ENCODE results near the gene MAN1C1. TPM values are rescaled to one million over a fixed set of nuclear protein-coding genes. Genes with fewer than 3 reads are reported as not detected.

The MAN1C1 gene
- total and polyA plus RNA-seq, 7 donors = 1.8 to 6.7 (median 2.0) TPM

DNA sequence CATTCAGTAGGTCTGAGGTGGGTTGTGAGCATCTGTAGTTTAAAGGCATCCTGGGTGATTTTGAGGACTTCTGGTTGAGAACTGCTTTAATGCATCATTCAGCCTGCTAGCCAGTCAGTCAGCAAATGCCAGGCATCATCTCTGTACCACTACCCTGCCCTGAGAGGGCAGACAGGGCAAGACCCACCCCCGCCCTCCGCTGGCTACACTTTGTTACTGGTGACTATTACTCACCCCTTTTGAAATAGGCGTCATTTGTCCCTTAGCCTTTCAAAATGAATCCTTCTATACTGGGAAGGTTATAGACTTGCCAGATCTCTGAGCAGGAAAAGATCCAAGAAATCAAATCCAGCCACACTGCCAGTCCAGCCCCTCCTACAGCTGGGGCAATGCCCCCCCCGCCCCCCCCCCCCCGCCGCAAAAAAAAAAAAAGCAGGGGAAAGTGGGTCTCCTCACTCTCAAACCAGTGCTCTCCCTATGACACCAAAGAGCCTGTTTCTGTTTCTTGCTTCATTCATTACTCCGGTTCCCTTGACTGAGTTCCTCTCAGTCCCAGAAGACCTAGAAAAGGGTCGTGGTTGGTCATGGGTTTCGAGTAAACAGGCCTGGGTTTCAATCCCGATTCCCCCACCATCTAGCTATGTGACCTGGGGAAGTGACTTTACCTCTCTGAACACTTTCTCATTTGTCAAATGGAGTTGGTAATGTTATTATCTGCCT, 187.8 kb downstream of the MAN1C1 start:
- intact Hi-C loops (cut with DNase I) = loop anchor here in 1 of 2 donors (10.0 kb wide), 2 partner anchors 380 to 560 kb away; partner anchors contain the start of genes RHCE and RSRP1
- peaks cover 0 to 40% of the 10 kb centered on the region in 2 donors for H3K36me3 ChIP-seq (ENCODE audit: insufficient read depth in 1 of 2, low read depth in 1 of 2)
- no peaks in the 10 kb centered on the region for H3K9me3 ChIP-seq
- peak overlapping the region; percentile 72 for H3K27ac ChIP-seq
- H3K27me3 ChIP-seq (ENCODE audit: insufficient read depth in 3 of 3, low read length in 2 of 3) = no peaks in the 10 kb centered on the region
- TF ChIP-seq, protein P1, sequence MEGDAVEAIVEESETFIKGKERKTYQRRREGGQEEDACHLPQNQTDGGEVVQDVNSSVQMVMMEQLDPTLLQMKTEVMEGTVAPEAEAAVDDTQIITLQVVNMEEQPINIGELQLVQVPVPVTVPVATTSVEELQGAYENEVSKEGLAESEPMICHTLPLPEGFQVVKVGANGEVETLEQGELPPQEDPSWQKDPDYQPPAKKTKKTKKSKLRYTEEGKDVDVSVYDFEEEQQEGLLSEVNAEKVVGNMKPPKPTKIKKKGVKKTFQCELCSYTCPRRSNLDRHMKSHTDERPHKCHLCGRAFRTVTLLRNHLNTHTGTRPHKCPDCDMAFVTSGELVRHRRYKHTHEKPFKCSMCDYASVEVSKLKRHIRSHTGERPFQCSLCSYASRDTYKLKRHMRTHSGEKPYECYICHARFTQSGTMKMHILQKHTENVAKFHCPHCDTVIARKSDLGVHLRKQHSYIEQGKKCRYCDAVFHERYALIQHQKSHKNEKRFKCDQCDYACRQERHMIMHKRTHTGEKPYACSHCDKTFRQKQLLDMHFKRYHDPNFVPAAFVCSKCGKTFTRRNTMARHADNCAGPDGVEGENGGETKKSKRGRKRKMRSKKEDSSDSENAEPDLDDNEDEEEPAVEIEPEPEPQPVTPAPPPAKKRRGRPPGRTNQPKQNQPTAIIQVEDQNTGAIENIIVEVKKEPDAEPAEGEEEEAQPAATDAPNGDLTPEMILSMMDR (IDR thresholded peaks at IDR 0.05) = no peak
- no peak overlapping the region for H3K4me3 ChIP-seq
- peak in 1 of 2 donors; percentile 78 for DNase-seq
- H3K4me1 ChIP-seq = peaks cover 60% of the 10 kb centered on the region
- WGBS, 3 donors = 54 to 78% (median 59%) methylated on average over 7 to 10 of the region's 10 CpGs
- peak; percentile 62 to 75 (median 71) for ATAC-seq

DNA sequence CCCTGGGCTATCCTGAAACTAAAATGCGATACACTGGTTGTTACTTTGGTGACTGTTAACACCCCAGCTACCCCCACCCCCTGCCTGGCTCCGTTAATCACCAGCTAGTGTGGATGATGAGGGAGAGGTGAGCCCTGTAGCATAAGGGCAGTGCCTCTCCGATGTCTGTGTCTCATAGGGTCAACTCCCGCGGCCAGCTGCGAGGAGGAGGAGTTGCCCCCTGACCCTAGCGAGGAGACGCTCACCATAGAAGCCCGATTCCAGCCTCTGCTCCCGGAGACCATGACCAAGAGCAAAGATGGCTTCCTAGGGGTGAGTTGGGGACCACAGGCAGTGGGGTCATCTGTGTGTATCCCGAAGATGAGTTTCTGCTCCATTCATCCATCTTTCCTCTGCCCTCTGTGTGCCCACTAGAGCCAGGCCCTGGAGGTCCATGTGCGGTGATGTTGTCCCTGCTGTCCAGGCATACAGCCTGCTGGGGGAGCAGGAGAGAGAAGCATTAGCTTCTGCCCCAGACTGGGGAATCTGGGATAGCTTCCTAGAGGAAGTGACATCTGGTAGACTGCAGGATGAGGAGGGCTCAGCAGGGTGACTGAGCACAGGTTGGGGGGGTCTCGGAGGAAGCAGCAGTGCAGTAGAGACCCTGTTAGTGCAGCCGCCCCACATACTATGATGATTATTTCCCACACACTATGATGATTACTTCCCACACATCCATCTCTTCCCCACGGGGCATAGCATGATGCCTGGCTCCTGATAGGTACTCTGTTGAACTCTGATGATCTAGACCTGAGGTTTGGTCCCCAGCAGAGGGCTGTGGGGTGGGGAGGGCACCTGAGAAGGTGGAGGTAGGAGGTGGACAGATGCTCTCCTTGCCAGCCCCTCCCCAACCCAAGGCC, 188.6 kb downstream of the MAN1C1 start:
- intact Hi-C loops (cut with DNase I) = loop anchor here in 1 of 2 donors (5.0 to 10.0 kb wide), 3 partner anchors 303 to 560 kb away; partner anchors contain the start of genes RHCE and RSRP1
- Histone ChIP-seq H3K4me1 (peaks cover 57% of the 10 kb centered on the region), H3K9me3 (no peaks in the 10 kb centered on the region), H3K36me3 (ENCODE audit: insufficient read depth in 1 of 2, low read depth in 1 of 2) (peaks cover 0 to 48% of the 10 kb centered on the region in 2 donors), H3K27me3 (ENCODE audit: insufficient read depth in 3 of 3, low read length in 2 of 3) (no peaks in the 10 kb centered on the region), H3K27ac (peak overlapping the region; percentile 72), H3K4me3 (no peak overlapping the region)
- no peak for ATAC-seq
- TF ChIP-seq, protein P1 (IDR thresholded peaks at IDR 0.05) = no peak
- no peak for DNase-seq
- WGBS, 3 donors = 74 to 78% (median 78%) methylated on average over 15 of the region's 15 CpGs

DNA sequence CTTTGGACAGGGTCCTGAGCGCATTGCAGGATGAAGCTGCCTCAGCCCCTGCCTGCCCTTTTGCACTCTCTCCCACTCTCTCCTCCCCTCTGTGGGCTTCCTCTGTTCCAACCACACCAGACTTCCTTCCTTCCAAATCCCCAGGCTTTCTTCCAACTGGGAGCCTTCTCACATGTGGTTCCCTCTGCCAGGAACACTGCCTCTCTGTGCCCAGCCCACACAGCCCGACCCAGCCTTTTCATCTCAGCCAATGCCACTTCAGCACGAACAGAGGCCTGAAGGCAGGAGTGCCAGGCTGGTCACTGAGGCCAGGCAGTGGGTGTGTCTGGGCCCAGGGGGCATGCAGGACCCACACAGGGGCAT, 189.3 kb downstream of the MAN1C1 start:
- Histone ChIP-seq H3K36me3 (ENCODE audit: insufficient read depth in 1 of 2, low read depth in 1 of 2) (peaks cover 0 to 53% of the 10 kb centered on the region in 2 donors), H3K27me3 (ENCODE audit: insufficient read depth in 3 of 3, low read length in 2 of 3) (no peaks in the 10 kb centered on the region), H3K27ac (peak overlapping the region; percentile 72), H3K9me3 (no peaks in the 10 kb centered on the region), H3K4me1 (peaks cover 61% of the 10 kb centered on the region), H3K4me3 (no peak overlapping the region)
- intact Hi-C loops (cut with DNase I) = loop anchor here in 1 of 2 donors (5.0 to 10.0 kb wide), 3 partner anchors 304 to 561 kb away; partner anchors contain the start of genes RHCE and RSRP1
- TF ChIP-seq, protein P1 (IDR thresholded peaks at IDR 0.05) = no peak
- ATAC-seq = peak; percentile 51 to 73 (median 65)
- DNase-seq = peak in 1 of 2 donors; percentile 75
- WGBS, 3 donors = 24 to 36% (median 26%) methylated on average over 3 of the region's 3 CpGs

DNA sequence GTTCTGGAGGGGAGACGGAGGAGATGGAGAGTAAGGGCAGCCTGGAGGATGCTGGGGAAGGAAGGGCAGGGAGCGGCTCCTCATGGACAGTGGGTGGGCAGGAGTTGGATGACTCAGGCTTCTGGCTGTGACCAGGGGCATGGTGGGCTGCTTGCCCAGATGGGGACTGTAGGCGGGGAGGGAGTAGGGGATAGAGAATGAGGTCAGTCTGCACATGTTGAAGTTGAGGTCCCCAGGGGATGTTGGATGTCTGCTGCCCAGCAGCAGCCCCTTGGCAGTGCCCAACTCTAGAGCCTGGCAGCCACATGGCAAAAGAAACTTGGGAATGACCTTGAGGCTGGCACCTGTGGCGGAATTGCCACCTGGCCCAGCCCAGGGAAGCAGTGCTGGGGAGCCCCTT, 189.8 kb downstream of the MAN1C1 start:
- peak; percentile 2 to 47 (median 34) for ATAC-seq
- Histone ChIP-seq H3K9me3 (no peaks in the 10 kb centered on the region), H3K4me3 (no peak overlapping the region), H3K36me3 (ENCODE audit: insufficient read depth in 1 of 2, low read depth in 1 of 2) (peaks cover 0 to 52% of the 10 kb centered on the region in 2 donors), H3K27ac (peak overlapping the region; percentile 72), H3K4me1 (peaks cover 56% of the 10 kb centered on the region), H3K27me3 (ENCODE audit: insufficient read depth in 3 of 3, low read length in 2 of 3) (no peaks in the 10 kb centered on the region)
- TF ChIP-seq, protein P1 (IDR thresholded peaks at IDR 0.05) = no peak
- intact Hi-C loops (cut with DNase I) = loop anchor here in 1 of 2 donors (5.0 to 10.0 kb wide), 3 partner anchors 304 to 562 kb away; partner anchors contain the start of genes RHCE and RSRP1
- 57 to 73% (median 58%) methylated on average over 4 of the region's 4 CpGs for WGBS, 3 donors
- DNase-seq = peak; percentile 72 to 82

All from psoas muscle (tissue), 8 donors.